ENCODE measurements around the gene CEP128.

CEP128 gene

DNA sequence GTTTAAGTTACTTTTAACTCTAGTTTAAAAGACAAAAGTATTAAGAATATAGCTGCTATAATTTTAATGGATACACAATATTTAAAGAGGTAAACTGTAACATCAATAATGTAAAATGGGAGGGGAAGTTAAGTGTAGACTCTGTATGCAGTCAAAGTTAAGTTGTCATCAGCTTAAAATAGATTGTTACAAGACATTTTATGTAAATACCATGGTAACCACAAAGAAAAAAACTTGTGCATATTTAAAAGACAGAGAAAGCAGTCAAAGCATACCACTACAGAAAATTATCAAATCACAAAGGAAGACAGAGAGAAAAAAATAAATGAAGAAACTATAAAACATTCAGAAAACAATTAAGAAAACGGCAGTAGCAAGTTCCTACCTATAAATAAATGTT is 73.3 kb downstream of the CEP128 start:
- no peak for DNase-seq

DNA sequence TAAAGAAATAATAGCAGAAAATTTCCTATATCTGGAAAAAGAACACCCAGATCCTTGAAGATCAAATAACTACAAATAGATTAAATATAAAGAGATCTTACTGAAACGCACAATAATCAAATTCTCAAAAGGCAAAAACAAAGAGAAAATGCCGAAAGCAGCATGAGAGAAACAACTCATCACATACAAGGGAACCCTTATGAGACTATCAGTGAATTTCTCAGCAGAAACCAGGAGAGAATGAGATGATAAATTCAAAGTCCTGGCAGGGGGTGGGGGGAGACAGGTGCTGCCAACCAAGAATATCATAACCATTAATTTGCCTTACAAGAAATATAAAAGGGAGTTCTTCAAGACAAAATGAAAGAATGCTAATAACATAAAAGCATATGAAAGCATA is 73.7 kb downstream of the CEP128 start:
- no peak for DNase-seq

DNA sequence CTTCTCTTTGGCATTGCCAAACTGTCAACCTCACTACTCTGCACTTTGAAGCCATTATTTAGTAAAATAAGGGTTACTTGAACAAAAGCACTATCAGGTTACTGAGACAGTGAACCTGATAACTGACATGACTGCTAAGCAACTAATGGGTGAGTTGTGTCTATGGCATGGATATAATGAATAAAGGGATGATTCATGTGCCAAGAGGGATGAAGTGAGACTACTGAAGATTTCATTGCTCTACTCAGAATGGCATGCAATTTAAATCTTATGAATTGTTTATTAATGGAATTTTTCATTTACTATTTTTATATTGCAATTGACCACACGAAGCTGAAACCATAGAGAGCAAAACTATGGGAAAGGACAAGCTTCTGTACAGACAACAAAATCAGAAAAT is 74.4 kb downstream of the CEP128 start:
- DNase-seq, result no peak

DNA sequence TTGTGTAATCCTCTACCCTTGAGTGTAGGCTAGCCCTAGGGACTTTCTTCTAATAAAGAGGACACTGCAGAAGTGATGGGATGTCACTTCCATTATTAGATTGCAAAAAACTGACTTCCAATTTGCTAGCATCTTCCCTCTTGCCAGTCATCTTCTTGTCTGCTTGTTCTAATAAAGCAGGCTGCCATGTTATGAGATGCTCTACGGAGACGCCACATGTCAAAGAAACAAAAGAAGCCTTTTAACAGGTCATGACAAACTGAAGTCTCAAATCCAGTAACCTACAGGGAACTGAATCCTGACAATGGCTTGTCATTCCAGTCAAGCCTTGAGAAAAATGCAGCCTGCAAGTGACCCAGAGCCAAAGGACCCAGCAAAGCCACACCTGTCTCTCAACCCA is 76.0 kb downstream of the CEP128 start:
- no peak for DNase-seq

DNA sequence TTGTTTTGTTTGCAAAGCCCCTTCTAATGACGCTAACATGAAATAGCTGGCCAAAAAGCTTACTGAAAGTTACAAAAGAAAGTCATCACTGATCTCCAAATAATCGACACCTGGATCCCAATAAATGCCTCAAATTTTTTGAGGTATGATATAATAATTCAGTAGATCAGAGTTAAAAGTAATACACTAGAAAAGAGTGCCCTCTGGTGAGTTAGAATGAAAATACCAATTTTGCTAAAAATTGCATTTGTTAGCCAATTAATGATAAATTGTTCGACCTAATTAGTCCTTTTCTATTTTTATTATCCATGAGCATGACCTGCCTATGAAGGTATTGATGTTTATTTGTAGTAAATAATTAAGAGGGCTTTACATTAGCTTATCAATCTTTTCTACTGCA is 78.6 kb downstream of the CEP128 start:
- no peak for DNase-seq

DNA sequence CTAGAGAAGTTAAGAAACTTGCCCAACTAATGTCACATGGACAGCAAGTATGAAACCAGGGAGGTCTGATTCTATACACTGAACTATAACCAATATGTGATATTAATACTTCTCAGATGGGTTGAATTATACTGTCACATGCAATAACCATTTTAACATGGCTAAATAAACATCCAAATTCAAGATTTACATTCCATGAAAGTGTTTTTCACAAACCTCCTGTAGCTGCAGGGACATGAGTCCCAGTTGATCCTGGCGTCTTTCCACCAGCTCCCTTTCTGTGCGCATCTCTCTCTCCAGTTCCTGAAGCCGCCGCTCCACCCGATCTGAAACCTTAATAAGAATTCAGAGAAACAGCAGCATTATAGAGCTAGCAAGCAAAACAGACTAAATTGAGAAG is 79.0 kb downstream of the CEP128 start:
- no peak for DNase-seq

DNA sequence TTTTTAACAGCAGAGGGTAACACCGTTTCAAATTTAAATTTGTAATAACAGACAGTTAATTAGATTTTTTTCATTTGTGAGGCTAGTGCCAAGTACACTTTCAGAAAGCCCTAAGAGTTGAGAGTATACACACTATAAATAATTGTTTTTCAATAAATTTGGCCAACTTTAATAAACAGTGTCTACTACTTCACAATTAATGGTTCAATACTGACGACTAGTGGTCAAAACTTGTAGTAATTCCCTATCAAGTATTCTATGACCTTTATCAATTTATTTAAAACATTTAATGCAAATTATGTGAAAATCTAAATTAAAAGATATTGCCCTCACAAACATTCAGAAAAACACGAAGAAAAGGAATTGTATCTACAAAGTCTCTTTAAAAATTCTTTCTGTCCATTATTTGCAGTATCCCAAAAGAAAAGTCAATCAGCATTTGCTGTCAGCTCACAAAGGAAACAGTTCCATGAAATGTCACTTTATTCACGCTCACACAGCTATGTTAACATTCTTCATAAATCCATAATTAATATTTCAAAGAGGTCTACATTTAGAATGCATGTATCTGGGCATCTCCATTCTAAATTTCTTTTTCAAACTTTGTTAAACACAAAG is 91.2 kb downstream of the CEP128 start:
- DNase-seq, result no peak

DNA sequence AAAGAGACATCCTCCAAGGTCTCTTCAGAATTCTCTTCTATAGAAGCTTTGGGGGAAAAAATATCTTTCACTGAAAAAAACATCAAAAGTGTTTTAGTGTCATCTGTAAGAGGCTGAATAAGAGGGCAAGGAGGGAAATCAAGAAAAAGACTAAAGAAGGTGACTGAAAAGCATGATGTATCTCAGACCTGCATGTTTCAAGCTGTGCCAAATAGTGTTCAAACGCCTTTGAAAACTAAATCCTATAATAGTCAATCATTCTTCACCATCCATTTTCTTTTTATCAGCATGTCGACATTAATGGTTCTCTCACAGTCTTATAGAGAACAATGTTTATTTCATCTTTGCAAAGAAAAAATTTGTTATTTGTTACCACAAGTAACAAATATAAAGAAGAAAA is 94.5 kb downstream of the CEP128 start:
- DNase-seq, result no peak

DNA sequence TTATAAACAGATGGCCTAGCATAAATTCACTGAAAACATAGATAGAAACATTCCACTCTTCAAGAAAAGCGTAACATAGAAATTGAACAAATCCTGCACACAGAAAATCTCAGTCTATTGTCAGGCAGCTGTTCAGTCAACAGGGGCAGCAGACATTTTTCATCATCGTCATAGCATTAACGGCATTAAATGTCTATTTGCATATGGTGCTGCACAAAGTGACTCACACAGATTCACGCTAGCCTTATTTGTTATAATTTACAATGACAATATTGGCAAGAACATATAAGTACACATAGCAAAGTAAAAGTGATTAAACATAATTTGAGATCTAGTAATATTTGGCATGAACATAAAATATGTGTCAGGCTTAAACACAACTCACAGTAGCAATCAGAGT is 95.7 kb downstream of the CEP128 start:
- DNase-seq, result no peak

DNA sequence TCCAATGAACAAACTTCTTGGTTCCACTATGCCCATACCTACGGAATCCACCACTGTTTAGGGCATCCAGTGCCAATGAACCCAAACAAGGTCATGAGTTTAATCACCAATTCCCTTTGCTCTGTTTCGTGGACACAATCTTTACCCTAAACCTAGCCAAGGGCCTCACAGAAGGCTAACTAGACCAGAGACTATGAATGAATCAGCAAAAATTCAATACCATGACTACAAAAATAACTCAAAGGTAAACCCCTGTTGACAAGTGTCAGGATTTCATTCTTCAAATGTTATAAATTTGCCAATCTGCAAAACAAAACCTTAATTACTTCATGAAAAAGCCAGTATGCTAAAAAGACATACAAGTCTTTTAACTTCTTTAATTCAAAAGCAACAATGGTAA is 96.7 kb downstream of the CEP128 start:
- no peak for DNase-seq

DNA sequence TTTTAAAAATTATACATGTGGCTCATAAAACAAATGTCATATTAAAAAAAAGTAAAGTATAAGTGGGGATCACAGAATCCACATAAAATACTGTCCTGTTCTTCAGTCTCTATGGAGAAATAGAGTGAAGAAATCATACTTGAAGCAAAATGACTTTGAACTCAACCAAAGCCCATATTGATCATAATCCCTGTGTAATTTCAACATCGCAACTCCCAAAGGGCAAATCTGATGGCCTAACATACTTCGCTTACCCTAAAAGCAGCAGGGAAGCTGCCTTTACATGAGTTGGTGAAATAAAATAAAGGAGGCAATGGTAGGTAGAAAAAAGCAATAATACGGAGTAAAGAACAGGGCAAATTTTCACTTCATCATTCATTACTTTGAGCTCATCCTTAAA is 101.8 kb downstream of the CEP128 start:
- DNase-seq, result no peak

DNA sequence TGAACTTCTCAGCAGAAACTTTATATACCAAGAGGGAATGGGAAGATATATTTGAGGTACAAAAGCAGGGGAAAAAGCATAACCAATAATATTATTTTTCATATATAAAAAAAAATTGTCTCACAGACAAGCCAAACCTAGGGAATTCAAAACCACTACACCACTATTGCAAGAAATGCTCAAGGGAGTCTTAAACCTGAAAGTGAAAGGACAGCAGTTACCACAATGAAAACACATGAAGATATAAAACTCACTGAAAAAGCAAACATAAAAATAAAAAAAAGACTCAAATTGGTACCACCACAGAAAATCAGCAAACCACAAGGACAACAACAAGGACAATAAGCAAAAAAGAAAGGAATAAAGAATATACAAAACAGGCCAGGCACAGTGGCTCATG is 131.9 kb downstream of the CEP128 start:
- no peak for DNase-seq

DNA sequence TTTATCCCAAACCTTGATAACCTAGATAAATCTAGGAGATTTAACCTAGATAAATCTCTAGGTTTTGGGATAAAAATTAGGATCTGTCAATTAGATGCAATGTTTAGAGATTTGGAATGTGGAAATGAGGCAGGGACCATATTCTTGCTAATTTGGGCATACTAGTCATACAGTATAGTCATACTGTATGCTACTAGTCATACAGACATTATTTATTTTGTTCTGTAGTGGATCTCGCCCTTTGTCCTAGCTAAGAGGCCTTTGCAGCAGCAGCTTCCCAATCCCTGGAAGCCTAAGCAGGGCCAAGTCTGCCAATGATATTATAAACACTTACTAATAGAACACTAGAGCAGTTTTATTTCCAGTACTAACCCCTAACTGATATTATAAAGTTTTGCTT is 136.4 kb downstream of the CEP128 start:
- no peak for DNase-seq

DNA sequence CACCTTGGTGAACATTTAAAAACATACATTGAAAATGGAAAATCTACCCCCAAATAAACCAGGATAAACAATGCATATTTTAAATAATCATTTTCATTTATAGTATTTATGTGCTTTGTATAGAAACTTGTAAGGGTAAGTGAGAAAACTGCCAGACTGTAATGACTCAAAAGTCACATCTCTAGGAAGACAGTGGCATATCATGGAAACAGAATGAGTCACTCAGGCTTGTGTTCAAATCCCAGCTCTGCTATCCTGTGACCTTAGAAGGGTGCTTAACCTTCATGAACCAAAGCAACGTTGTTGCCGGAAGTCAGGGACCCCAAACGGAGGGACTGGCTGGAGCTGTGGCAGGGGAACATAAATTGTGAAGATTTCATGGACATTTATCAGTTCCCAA is 142.7 kb downstream of the CEP128 start:
- DNase-seq, result no peak

DNA sequence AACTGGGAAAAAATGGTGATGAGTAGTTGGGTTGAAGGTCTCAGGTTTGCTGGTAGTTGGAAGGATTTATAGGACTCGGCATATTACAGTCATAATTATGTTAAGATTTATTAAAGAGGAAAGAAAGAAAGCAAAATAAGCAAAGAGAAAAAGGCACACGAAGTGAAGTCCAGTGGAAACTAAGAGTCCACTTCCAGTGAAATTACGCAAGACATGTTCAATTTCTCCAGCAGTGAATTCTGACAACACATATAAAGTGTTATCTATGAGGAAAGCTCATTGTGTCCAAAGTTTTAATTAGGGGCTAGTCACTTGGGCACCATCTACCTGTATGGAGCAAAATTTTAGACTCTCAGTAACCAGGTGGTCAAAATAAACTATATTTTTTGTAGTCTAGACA is 143.3 kb downstream of the CEP128 start:
- no peak for DNase-seq

DNA sequence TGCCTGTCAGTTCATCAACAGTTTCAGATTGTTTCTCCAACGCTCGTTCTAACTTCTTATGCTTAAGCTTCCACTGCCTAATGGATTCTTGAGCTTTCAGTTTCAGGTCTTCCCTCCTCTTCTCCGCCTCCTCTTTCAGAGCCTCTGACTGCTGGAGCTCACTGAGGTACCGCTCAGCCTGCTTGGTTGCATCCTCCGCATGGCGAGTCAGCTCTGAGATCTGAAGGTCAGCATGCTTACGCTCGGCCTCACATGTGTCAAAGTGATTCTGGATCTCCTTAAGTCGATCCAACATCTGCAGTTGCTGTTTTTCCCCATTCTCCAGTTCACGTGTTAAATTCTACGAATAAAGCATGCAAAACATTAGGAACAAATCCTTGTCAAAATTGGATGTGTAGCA is 148.8 kb downstream of the CEP128 start:
- DNase-seq, result no peak

DNA sequence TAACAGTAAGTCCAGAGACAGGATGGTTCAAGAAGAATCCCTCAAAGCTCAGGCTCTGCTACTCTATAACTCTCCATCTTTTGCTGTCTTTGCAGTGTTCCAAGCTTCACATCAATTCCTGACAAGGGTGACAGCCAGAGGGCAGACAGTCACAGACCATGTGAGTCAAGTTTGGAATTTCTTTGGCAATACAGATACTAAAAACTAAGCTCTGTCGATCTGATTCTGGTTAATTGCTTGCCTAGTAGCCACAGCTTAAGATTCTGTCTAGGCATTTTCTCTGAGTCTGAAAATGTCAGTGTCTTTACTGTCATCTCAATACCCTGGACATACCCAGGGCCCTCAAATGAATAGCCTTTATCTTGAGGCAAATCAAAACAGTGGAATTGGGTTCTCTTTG is 153.7 kb downstream of the CEP128 start:
- DNase-seq, result no peak

DNA sequence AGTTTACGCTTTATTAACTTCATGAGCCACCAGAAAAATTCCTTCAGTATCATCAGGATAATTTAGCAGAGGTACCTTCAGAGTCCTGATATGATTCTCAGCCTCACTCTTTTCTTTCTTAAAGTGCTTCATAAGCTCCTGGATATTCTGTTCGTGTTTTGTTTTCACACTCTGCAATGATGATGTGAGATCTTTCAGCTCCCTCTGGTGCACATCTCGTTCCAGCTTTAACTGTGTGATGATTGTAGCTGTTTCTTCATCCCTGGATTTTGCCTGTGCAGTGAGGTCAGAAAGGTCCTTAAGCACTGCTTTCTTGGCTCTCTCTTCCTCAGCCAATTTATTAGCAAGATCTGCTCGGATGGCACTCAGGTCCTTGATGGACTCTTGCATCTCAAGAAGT is 156.7 kb downstream of the CEP128 start:
- DNase-seq, result no peak

DNA sequence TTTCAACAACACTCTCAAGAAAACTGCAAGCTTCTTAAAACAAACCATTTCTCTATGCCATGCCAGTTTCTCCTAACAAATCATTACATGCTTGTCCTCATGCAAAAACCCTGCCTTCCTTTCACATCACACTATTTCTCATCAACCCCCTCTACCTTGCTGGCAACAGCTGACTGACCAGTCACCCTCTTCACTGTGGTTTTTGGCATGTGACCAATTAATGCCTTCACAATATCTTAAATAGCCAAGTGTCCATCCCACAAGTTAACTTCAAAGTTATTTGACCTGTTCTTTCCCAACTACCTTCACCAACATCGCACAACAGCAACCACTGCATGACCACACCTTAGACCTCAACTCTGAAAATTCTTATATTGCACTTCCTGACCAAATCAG is 159.6 kb downstream of the CEP128 start:
- DNase-seq, result no peak

DNA sequence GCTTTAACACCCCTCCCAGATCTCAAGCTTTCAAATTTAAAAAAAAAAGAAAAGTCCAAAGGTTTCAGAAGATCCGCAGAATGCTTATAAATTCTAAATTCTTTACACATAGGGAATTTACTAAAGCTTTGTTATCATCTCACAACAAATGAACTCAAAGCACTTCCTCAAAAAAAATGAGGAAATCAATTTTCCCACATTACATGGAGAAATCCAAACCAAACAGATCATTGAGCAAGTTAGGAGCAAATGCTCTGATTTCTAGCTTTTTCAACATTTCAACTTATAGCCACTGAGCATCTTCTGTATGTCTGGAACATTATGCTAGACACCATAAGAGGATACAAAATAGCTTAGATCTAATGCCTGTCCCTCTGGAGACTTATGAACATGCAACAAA is 161.0 kb downstream of the CEP128 start:
- no peak for DNase-seq

DNA sequence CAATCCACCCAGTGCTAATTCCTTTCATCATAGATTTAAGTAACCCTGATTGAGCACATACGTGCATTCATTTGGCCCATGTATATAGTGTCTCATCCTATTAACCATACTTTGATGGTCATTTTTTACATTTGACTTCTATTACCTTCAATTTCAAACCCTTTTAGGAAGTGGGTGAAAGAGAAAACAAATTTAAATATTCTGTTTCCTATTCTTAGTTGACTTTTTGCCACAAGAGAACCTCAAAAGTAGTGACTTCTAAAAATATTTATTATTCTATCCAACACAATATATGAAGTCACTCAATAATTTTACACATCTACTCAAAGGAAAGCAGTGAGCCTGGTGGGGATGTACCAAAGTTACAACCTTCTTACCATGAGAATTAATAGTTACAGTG is 164.9 kb downstream of the CEP128 start:
- no peak for DNase-seq

DNA sequence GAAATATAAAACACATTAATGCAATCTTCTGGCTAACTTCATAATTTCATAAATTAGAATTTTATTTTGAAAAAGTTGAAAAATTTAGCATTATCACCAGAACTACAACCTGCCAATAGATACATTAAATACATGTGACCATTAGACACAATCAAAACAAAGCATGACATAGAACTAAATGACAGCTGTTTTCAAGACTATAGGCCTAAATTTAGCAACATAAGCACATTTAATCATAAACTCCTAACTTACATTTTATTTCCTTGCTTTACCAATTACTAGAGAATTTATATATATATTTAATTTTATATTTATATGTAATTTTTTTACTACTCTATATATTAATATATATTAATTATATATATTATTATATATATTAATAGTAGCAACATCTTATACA is 165.4 kb downstream of the CEP128 start:
- DNase-seq, result no peak

DNA sequence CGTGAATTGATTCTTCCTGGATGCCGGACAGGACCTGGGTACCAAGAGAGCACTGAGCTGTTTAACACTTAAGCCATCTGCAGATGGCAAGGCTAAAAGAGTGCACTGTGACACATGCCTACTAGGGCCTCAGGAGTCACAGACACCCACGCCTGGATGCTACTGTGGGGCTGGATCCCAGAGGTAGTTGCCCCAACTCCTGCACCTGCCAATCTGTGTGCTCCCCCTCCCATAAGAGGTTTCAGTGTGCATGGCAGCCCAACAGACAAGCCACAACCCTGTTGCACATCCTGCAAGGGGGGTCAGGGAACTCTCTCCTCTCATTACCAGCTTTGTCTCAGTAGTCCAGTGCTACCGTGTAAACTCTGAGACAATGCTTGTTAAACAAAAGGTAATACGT is 169.0 kb downstream of the CEP128 start:
- DNase-seq, result no peak

DNA sequence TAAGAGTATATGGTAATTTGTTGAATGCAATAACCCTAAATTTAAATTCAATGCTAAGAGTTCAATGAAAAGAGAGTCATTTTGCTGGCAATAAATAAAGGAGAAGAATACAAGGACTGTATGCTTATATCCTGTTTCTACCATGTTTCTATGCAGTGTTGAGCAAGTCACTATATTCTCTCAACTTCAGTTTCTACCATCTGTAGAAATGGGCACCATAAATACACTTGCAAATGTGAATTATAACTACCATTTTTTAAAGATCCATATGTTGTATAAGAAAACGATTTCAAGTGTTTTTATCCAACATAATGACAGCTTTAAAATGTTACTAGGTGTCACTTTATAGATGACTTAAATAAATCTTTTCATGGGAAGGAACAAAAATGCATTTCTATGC is 170.3 kb downstream of the CEP128 start:
- no peak for DNase-seq

DNA sequence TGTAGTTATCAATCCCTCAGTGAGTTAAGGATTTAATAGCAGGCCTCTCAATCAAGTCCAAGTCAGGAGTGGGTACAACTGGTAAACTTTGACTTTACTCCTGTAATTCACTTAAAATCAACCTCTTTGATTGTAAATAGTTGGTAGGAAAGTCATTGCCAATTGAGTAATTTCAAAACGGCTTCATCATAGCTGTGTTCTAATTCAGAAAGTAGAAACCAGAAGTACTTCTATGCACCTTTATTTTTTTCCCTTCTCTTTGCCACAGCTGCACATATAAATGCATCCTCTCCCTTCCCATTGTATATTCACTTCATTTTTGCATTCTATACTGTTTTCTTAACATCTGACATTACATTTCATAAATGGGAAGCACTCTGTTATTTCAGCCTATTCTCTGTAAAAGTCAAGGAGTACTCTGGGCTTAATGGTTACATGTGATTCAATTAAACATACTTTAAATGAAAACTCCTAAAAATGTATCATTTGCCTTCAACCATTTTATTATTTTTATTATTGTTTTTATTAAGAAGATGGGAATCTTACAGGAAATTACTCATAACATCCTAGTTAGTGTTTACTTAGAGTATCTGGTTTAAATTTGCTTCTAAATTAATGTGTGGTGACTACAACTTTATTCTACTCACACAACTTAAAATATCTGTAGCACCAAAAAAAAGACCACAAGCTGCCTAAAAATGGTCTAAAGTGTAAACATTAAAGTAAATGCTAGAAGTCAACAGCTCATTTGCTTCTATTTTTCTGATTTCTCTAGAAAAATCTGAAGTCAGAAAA is 171.2 kb downstream of the CEP128 start:
- no peak for DNase-seq
